Suprapubic skin (tissue), 4 donors: ENCODE data around the gene MIPOL1.

Source experiments
- EP300 ChIP-seq: sonication (generic); formaldehyde crosslinking; IDR thresholded peaks from one replicate; pipeline ENCODE4 v1.6.1; 2017; ENCODE audit warnings: antibody characterized with exemption
- POLR2A ChIP-seq, 2 donors: fragments of 450-650 bp; IDR thresholded peaks; one replicate each; pipeline ENCODE4 v1.6.1; 2017; ENCODE audit warnings: antibody characterized with exemption in 2 of 2, mild to moderate bottlenecking in 2 of 2, moderate library complexity in 2 of 2
- POLR2AphosphoS5 ChIP-seq, 3 donors: sonication (generic); formaldehyde crosslinking; IDR thresholded peaks; one replicate each; pipeline ENCODE4 v1.6.1; 2017; ENCODE audit warnings: antibody characterized with exemption in 3 of 3
- TF ChIP-seq, protein P1 (sequence below), 2 donors: fragments of 200-600 bp in 1 of 2; fragments of 450-650 bp in 1 of 2; sonication (generic) in 1 of 2; IDR thresholded peaks; one replicate each; pipeline ENCODE4 v1.5.1; 2016 to 2019; ENCODE audit warnings: antibody characterized with exemption in 2 of 2, mild to moderate bottlenecking in 1 of 2, moderate library complexity in 1 of 2

DNA sequence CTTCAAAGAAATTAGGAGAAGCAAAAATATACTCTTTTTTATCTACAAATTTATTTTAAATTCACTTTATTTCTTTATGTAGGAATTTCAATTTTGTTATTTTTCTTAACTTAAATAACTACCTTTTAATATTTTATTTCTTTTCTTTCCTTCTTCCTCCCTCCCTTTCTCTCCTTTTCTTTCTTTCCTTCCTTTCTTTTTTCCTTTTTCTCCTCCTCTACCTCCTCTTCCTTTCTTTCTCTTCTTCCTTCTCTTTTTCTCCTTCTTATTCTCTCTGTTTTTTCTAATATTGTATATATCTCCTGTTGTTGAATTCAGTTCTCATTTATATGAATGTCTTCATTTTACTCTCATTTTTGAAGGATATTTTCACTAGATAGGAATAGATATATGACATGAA lies 127.6 kb downstream of the MIPOL1 start:
- TF ChIP-seq, protein P1, sequence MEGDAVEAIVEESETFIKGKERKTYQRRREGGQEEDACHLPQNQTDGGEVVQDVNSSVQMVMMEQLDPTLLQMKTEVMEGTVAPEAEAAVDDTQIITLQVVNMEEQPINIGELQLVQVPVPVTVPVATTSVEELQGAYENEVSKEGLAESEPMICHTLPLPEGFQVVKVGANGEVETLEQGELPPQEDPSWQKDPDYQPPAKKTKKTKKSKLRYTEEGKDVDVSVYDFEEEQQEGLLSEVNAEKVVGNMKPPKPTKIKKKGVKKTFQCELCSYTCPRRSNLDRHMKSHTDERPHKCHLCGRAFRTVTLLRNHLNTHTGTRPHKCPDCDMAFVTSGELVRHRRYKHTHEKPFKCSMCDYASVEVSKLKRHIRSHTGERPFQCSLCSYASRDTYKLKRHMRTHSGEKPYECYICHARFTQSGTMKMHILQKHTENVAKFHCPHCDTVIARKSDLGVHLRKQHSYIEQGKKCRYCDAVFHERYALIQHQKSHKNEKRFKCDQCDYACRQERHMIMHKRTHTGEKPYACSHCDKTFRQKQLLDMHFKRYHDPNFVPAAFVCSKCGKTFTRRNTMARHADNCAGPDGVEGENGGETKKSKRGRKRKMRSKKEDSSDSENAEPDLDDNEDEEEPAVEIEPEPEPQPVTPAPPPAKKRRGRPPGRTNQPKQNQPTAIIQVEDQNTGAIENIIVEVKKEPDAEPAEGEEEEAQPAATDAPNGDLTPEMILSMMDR (IDR thresholded peaks at IDR 0.05) = no peak
- TF ChIP-seq EP300 = no peak
- no peak for TF ChIP-seq POLR2A (IDR thresholded peaks at IDR 0.05)
- TF ChIP-seq POLR2AphosphoS5 (IDR thresholded peaks at IDR 0.05) = no peak
